Amniotic epithelial cell (primary cell): ENCODE data around the gene TNXB.
"Not testable (repeated sequence)": the region's sequence is repeated elsewhere in the genome, so short reads cannot be mapped to it uniquely, and the experiment has no call there.

Experiments used
- DNase-seq: peaks from one replicate; pipeline ENCODE4 v3.0.0-alpha.2; 2010; ENCODE audit warnings: low read depth

Gene TNXB

DNA sequence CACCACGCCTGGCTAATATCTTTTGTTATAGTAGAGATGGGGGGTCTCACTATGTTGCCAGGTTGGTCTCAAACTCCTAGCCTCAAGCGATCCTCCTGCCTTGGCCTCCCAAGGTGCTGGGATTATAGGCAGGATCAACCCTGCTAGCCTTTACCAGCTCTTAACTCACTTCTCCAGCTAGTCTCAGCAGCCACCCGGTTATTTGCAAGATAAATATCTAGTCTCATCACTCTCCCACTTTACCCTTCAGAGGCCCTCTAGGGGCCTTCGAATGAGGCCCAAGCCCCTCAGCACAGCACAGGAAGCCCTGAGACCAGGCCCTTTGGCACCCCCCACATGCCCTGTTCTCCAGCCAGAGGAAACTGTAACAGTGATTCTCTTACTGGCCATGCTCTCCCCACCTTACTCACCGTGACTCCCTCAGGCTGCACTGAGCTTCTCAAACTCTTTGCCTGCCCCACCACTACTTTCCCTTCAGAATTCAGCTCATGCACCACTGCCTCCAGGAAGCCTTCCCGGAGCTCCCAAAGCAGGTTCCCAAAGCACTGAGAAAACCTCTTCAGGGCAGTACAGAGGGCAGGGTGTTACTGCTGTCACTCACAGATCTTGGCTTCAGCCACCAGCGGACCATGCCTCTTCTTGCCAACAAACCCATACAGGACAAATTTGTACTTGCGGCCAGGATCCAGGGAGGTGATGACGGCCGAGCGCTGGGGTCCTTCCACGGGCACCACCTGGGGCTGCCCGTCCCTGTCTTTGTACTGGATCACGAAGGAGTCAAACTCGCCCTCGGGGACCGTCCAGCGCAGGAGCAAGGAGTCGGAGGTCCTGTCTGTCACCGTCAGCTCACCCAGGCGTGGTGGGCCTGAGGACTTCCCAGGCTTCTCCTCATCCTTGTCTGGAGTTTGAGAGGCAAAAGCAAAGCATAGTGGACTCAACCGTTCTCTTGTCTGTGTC is 25.0 kb downstream of the TNXB start:
- no peak for DNase-seq

DNA sequence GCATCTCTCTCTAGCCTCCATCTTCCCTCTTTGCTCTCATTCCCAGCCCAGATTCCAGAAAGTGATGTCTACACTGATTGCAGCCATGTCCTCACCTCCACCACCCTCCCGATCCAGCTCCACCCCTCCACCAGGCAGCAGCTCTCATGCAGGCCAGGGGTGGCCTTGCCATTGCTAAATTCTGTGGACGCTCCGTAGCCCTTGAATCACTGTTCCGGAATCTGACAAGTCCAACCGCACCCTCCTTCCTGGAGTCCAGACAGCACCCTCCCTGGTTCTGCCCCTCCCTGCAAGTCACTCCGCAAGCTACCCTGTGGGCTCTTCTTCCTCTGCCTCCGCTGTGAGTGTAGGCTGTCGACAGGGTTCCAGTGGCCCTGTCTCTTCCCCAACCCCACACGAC is 26.2 kb downstream of the TNXB start:
- DNase-seq = peak; percentile 81

DNA sequence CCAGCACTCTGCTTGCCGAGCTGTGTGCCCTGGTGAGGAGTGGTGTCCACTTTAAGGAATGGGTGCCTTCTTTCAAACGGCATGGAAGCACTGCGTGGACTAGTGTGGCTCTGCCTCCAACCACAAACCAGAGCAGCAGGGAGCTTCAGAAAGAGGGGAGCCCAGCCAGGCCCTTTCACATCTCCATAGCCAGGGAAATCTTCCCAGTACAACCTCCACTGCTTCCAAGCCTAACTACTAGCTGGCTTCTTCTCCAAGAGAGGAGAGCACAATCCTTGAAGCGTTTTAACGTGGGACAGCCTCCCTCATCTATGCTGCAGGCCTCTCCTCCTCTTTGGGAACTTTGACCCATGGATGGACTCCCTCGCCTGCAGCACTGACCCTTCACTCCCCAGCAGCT is 26.7 kb downstream of the TNXB start:
- DNase-seq = no peak

DNA sequence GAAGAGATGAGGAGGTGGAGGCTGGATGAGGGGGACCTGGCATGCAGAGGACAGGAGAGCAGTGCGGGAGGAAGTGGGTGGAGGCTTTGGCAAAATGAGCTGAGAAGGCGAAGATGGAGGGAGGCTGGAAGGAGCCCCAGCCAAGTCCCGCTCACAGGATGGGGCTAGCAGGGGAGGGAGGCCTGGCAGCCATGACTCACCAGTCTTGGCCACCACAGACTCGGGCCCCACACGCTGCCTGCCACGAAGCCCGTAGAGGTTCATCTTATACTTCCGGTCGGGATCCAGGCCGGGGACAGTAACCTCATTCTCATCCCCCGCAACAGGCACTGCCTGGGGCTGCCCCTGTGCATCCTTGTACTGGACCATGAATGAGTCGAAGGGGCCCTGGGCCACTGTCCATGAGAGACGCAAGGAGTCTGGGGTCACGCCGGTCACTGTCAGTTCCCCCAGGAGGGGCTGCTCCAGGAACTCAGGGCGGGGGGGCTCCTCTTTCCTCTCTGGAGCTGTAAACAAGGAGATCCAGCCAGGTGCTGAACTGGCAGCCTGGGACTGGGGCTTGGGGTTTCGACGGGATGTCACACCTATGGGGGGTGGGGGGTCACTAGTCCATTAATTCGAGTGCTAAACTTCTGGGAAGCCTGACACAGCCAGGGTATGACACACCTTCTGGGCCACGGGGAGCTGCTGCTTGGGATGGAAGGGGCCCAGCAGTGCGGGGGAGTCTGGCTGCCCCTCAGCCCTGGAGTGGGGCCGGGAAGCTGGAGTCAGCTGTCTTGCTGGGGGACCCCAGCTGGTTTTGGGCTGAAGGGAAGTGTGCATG is 27.8 kb downstream of the TNXB start:
- peak; percentile 78 for DNase-seq

DNA sequence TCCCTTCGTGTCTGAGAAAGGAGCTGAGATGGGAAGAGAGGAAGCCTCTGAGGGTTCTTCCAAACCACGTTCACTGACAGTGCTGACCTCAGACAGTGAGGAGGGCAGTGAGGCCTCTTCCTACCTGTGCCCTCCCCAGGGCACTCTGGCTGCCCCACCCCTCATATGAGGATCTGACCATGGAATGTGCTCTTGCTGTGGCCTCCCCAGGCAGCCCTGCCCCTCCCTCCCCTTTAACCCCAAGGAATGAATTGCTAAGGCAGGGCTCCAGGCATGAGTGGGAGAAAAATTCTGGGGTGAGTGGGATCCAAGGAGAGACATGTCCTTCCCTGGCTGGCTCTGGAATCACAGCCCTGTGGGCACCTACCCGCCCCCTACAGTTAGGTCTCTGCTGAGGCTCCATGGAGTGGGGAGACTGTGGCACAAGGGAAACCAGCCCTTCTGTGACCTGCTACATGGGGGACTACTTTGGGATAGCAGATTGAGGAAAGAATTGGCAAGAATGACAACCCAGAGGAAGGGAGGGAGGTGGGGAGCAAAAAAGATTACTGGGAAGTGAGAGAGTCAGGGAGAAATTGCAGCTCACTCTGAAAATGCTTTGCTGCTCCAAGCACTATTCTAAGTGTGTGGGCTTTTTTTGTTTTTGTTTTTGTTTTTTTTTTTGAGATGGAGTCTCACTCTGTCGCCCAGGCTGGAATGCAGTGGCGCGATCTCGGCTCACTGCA is 29.4 kb downstream of the TNXB start:
- no peak for DNase-seq

DNA sequence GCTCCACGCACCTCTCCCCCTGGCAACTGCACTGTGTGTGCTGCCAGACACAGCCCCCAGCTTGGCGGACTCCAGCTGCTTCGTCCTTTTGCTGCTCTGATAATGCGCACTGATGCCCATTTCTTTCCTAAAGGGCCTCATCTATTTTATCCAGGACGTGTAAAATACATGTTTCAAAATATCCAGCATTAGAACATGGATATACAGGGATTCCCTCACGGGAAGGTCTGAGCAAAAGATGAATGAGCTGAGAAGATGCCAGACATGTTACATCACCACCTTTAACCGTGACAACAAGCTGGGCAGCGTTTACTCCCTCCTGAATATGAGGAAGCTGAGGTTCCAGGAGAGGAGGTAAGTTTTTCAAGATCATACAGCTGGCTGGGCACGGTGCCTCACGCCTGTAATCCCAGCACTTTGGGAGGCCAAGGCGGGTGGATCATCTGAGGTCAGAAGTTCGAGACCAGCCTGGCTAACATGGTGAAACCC is 32.8 kb downstream of the TNXB start:
- DNase-seq = peak; percentile 97

DNA sequence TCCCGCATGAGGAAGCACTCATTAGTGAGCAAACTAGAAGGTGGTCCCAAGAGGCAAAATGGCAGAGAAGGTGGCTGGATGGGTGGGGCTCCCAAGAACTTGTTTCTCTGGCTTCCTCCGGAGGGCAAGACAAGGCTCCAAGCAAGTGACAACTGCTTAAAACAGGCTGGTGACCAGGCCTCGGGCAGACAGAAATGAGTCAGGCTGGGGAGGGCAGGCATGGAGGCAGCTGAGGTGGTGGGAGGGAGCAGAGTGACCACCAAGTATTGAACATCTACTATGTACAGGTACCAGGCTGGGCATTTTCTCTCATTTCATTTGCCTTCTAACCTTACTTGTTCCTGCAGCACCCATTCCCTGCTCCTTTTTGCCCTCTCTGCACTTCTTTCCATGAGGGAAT is 33.4 kb downstream of the TNXB start:
- no peak for DNase-seq

DNA sequence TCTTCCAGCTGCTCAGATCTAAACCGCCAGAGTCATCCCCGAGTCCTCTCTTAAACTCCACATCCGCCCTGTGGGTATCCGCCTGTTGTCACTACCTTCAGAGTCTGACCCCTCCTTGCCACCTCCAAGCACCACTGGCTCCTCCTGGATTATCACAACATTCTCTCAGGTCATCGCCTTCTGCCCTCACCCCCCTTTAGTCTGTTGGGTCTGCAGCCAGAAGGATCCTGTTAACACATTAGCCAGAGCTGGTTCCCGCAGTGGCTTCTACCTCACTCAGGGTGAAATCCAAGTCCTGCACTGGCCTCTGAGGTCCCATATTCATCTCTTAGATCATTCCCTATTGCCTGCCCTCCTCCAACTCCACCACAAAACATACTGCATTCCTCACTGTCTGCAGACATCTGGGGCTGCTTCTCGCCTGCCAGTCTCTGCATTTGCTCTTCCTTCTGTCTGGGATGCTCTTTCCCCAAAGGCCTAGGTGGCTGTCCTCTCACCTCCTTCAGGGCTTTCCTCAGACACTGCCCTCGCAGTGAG is 34.1 kb downstream of the TNXB start:
- DNase-seq = peak; percentile 25

DNA sequence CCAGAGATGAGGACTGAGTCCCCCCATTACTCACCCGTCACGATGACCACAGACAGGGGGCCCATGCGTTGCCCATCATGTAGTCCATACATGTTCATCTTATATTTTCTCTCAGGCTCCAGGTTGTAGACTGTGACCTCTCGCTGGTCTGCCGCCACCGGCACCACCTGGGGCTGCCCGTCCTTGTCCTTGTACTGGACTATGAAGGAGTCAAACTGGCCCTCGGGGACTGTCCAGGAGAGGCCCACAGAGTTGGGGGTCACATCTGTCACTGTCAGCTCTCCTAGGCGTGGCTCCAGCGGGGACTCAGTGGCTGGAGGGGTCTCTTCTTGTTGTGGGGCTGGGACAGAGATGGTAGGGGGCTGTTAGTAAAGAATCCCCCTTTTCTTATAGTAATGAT is 35.5 kb downstream of the TNXB start:
- DNase-seq = no peak

DNA sequence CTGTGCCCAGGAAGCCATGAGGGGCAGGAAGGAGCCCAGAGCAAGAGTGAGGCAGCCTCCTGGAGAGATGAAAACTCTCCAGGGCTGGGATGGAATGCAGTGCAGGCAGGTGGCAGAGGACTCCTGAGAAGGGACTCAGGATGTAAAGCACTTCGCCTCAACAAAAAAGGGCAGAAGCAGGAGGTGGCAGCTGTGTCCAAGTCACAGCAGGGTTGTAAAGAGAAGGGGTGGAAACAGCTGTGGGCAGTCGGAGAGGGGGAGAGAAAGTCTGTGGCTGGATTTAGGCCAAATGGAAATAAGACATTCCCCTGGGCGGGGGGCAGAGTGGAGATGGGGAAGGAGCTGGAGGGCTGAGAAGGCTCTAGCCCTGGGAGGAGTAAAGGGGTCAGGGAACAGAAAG is 36.0 kb downstream of the TNXB start:
- no peak for DNase-seq

DNA sequence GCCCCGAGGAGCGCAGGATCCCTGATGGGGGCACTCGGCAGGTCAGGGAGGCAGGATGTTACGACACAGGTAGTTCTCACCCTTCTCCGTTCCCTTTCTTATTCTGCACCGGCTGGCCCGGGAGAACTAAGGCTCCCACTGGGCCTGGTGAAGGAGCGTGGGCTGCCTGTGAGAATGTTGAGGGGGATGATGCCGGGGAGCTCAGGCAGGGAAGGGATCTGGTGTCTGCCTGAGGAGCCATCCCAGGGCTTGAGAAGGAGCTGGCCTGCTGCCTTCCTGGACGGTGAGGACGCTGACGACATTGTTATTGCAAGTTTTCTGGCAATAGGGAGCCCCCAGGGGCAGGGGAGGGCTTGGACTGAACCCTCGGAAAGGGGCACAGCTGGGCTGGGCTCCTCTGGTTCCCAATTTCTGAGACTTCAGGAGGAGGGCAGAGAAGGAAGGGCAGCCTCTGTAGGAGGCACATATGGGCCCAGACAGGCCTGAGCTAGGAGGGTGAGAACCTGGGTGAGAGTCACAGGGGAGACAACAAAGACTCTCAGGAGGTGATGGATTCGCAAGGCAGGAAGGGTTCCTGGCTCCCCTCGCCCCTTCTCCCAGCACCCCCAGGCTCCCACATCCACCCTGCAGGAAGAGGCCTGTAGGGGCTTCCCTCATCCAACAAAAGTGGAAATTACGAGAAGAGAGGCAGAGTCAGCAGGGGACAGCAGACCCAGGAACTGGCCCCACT is 38.2 kb downstream of the TNXB start:
- no peak for DNase-seq

DNA sequence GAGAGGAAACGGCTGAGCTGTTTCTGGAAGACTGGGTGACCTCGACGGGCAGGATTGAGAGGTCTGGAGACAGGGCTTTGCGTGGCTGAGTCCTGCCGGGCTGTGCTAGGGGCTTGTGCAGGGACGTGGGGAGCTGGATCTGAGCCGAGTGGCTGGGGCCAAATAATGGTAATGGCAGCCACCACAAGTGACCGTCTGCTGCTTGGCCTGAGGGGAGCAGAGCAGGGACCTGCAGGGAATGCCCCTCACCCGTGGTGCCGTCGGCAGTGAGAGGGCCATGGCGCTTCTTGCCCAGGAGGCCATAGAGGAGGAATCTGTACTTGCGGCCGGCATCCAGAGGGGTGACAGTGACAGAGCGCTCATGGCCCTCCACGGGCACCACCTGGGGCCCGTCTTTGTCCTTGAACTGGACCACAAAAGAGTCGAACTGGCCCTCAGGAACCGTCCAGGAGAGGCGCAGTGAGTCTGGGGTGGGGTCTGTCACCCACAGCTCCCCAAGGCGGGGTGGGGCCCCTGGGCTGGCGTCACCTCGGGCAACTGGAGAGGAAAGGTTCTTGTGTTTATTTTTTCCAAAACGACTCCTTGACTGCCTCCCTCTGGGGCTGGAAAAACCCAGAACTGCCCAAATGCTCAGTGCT is 39.1 kb downstream of the TNXB start:
- no peak for DNase-seq

DNA sequence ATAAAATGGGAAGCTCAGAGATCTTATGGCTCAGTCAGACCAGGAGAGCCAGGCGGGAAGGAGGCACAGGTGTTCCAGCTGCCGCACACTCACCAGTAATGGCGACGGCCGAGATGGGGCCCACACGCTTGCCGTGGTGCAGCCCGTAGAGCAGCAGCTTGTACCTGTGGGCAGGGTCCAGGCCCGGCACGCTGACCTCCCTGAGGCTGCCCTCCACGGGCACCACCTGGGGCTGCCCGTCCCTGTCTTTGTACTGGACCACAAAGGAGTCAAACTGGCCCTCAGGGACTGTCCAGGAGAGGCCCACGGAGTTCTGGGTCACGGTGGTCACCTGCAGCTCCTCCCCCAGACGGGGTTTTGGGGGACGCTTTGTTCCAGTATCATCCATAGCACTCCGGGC is 39.7 kb downstream of the TNXB start:
- DNase-seq = no peak

DNA sequence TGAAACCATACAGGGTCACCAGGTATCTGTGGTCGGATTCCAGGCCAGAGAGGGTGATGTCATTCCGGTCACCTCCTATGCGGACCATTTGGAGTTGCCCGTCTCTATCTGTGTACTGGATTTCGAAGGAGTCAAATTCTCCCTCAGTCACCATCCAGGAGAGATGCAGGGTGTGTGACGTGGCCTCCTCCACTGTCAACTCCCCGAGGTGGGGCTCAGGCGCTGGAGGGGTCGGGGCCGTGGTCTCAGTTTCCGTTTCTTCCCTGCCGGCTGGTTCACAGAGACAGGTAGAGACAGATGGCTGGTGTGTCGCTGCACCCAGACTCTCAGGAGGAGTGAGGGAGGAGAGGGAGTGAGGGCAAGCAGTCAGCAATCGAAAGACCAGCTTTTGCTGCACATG is 40.3 kb downstream of the TNXB start:
- no peak for DNase-seq

DNA sequence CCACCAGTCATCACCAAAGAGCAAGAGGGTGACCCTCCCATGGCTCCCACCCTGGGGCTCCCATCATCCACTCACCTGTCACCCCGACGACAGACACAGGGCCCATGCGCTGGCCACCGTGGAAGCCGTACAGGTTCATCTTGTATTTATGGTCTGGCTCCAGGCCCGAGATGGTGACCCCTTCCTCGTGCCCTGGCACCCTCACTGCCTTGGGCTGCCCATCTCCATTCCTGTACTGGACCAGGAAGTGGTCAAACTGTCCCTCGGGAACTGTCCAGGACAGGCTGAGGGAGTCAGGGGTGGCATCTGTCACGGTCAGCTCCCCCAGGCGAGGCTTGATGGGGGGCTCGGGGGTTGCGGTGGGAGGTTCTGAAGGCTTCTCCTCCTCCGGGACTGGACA is 40.8 kb downstream of the TNXB start:
- DNase-seq = not testable (repeated sequence)

DNA sequence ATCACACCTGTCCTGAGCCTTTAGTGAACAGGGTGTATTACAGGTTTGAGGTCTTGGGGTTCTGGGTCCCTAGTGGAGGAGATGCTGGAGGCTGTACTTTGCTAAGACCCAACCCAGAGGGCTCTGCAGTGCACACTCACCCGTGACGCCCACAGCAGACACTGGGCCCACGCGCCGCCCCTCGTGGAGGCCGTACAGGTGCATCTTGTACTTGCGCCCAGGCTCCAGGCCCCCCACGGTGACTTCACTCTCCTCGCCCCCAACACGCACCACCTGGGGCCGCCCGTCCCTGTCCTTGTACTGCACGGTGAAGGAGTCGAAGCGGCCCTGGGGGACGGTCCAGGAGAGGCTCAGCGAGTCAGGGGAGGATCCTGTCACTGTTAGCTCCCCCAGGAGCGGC is 41.6 kb downstream of the TNXB start:
- not testable (repeated sequence) for DNase-seq

DNA sequence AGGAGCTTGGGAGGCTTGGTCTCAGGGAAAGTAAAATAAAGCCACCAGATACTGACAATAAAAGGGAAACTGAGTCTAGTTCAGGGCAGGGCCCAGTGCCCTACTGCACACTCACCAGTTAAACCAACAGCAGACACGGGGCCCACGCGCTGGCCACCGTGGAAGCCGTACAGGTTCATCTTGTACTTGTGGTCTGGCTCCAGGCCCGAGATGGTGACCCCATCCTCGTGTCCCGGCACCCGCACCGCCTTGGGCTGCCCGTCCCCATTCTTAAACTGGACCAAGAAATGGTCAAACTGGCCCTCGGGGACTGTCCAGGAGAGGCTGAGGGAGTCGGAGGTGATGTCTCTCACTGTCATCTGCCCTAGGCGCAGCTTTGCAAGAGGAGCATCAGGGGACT is 44.4 kb downstream of the TNXB start:
- no peak for DNase-seq

DNA sequence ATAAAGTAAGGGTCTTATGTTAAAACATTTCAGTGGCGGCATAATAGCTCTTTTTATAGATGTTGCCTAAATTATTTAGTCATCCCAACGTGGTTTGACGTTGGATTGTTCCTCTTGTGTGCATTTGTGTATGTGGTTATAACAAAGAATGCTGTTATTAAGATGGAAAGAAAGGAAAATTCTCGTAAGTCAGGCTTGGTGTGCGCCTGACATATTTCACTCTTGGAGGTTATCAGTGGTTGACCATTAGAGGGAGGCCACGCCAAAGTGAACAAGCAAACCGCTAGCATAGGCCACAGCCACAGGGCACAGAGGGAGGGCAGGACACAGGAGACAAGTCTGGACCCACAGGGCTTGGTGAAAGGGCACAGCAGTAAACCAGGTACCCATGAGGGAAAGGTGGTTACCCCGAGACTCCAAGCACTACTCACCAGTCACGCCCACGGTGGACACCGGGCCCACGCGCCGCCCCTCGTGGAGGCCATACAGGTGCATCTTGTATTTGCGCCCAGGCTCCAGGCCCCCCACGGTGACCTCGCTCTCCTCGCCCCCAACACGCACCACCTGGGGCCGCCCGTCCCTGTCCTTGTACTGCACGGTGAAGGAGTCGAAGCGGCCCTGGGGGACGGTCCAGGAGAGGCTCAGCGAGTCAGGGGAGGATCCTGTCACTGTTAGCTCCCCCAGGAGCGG is 48.0 kb downstream of the TNXB start:
- DNase-seq = peak; percentile 38

DNA sequence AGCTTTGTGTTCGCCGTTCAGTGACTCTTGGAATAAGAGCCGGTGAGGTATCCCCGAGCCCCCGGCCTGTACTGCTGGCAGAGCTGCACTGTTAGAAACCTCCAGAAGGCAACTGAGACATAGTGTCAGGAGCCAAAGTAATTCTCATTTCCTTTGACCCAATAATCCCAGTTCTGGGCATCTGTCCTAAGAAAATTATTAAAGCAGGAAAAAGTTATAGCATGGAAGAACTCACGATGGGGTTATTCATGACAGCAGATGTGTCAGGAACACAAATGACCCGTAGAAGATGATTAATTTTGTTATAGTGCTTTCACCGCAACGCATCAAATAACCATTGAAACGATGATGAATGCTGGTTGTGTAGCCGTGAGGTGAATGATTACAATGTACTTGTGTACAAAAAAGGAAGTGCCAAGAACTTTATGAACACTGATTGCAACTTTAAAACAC is 50.6 kb downstream of the TNXB start:
- DNase-seq = no peak

DNA sequence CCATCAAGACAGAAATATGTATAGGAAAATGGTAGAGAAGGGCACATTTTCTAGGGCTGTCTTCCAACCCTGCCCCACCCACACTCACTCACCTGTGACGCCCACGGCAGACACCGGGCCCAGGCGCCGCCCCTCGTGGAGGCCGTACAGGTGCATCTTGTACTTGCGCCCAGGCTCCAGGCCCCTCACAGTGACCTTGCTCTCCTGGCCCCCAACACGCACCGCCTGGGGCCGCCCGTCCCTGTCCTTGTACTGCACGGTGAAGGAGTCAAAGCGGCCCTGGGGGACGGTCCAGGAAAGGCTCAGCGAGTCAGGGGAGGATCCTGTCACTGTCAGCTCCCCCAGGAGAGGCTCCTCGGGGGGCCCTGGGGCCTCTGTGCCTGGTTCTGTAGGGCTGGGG is 51.2 kb downstream of the TNXB start:
- no peak for DNase-seq
